A549 (cell line): Measurements from ENCODE around the gene KRTAP3-3. TPM values are rescaled to one million over a fixed set of nuclear protein-coding genes. Genes with fewer than 3 reads are reported as not detected.

Source experiments
- ATAC-seq, 2 experiments: fragments of 200-7000 bp in 1 of 2; fragments of >200 bp in 1 of 2; cut with Nextera tagmentation in 1 of 2; cut with Tn5 transposase in 1 of 2; 3 replicates each; pipeline versions ENCODE4 v1.8.0 to v1.9.1; 2018 to 2020; ENCODE audit warnings: mild to moderate bottlenecking in 1 of 2, moderate library complexity in 1 of 2
- CTCF ChIA-PET: fragments of 300-600 bp; sonication (Branson Sonifier 250); formaldehyde crosslinking; extraction: SDS; loops from one replicate; lab custom pipeline; 2021; ENCODE audit warnings: antibody characterized with exemption, inconsistent platforms; lab: Yijun Ruan, JAX
- POLR2A ChIA-PET: fragments of 350-600 bp; formaldehyde crosslinking; extraction: SDS; loops from one replicate; lab custom pipeline; 2021; ENCODE audit warnings: antibody characterized with exemption, inconsistent platforms; lab: Yijun Ruan, JAX
- DNase-seq, 2 experiments: peaks; one replicate each; pipeline versions ENCODE4 v3.0.0 to v3.0.0-alpha.2; 2011 to 2016; ENCODE audit warnings: low read depth in 1 of 2, low spot score in 1 of 2
- FAIRE-seq: peaks from 2 replicates; lab custom pipeline; 2011; peaks lifted over from hg19 to GRCh38; lab: Jason Lieb, UNC
- H3K27ac ChIP-seq, 2 experiments: fragments of >200 bp; sonication (Bioruptor Twin); formaldehyde crosslinking; 3 replicates each; pipeline ENCODE4 v1.5.1; 2016 to 2017
- H3K4me1 ChIP-seq: fragments of >200 bp; sonication (Bioruptor Twin); formaldehyde crosslinking; 3 replicates; pipeline ENCODE4 v1.6.1; 2016
- H3K4me2 ChIP-seq: fragments of >200 bp; sonication (Bioruptor Twin); formaldehyde crosslinking; 3 replicates; pipeline ENCODE4 v1.6.1; 2016
- H3K4me3 ChIP-seq: fragments of >200 bp; sonication (Bioruptor Twin); formaldehyde crosslinking; 3 replicates; pipeline ENCODE4 v1.5.1; 2016
- H3K9me3 ChIP-seq: fragments of >200 bp; sonication (Bioruptor Twin); formaldehyde crosslinking; 3 replicates; pipeline ENCODE4 v1.6.1; 2016
- ATOH8 ChIP-seq: fragments of 250-450 bp; sonication (Bioruptor Pico); IDR thresholded peaks from 2 replicates; pipeline ENCODE4 v1.5.0; 2020; ENCODE audit warnings: low read depth, mild to moderate bottlenecking, moderate library complexity
- CBX2 ChIP-seq: fragments of 200-600 bp; sonication (generic); IDR thresholded peaks from 2 replicates; pipeline ENCODE4 v1.6.1; 2016; ENCODE audit warnings: low read depth, mild to moderate bottlenecking, borderline replicate concordance
- CBX8 ChIP-seq: fragments of 200-600 bp; sonication (generic); IDR thresholded peaks from 2 replicates; pipeline ENCODE4 v1.6.1; 2016
- E2F6 ChIP-seq: IDR thresholded peaks from 2 replicates; pipeline ENCODE4 v1.6.1; 2012; ENCODE audit warnings: low read depth, borderline replicate concordance
- EHF ChIP-seq: fragments of 250-450 bp; sonication (Bioruptor Pico); IDR thresholded peaks from 2 replicates; pipeline ENCODE4 v1.5.0; 2020; ENCODE audit warnings: mild to moderate bottlenecking
- EHMT2 ChIP-seq: fragments of 200-600 bp; sonication (generic); IDR thresholded peaks from 2 replicates; pipeline ENCODE4 v1.6.1; 2016; ENCODE audit warnings: antibody characterized with exemption, low read depth, mild to moderate bottlenecking, moderate library complexity
- ELK1 ChIP-seq: fragments of 150-350 bp; IDR thresholded peaks from 2 replicates; pipeline ENCODE4 v1.6.1; 2014; ENCODE audit warnings: low read depth, mild to moderate bottlenecking, low read length
- EP300 ChIP-seq, 2 experiments: fragments of >200 bp; sonication (Bioruptor Twin); formaldehyde crosslinking; IDR thresholded peaks; 2 replicates in 1 of 2; 3 replicates in 1 of 2; pipeline ENCODE4 v1.6.1; 2016 to 2017
- GATA3 ChIP-seq: IDR thresholded peaks from 2 replicates; pipeline ENCODE4 v1.6.1; 2012; ENCODE audit warnings: borderline replicate concordance
- HES2 ChIP-seq: fragments of >200 bp; sonication (Bioruptor Twin); formaldehyde crosslinking; IDR thresholded peaks from 2 replicates; pipeline ENCODE4 v1.6.1; 2016
- HEYL ChIP-seq: fragments of 250-450 bp; sonication (Bioruptor Pico); IDR thresholded peaks from 2 replicates; pipeline ENCODE4 v1.8.0; 2021; ENCODE audit warnings: mild to moderate bottlenecking, moderate library complexity
- HMGXB4 ChIP-seq: fragments of 250-450 bp; sonication (Bioruptor Pico); IDR thresholded peaks from 2 replicates; pipeline ENCODE4 v1.5.0; 2021; ENCODE audit warnings: mild to moderate bottlenecking, moderate library complexity, borderline replicate concordance
- JUN ChIP-seq, 2 experiments: fragments of >200 bp; sonication (Bioruptor Twin); formaldehyde crosslinking; IDR thresholded peaks; 2 replicates in 1 of 2; 3 replicates in 1 of 2; pipeline ENCODE4 v1.6.1; 2016 to 2017
- JUNB ChIP-seq: fragments of >200 bp; sonication (Bioruptor Twin); formaldehyde crosslinking; IDR thresholded peaks from 2 replicates; pipeline ENCODE4 v1.6.1; 2016
- KDM5A ChIP-seq: fragments of 200-600 bp; sonication (generic); IDR thresholded peaks from 2 replicates; pipeline ENCODE4 v1.6.1; 2016; ENCODE audit warnings: antibody characterized with exemption, mild to moderate bottlenecking
- MAFK ChIP-seq: fragments of 450-650 bp; IDR thresholded peaks from 2 replicates; pipeline ENCODE4 v1.6.1; 2014; ENCODE audit not compliant: partially characterized antibody
- MAX ChIP-seq: IDR thresholded peaks from 2 replicates; pipeline ENCODE4 v1.6.1; 2012
- NFE2L2 ChIP-seq: fragments of 150-350 bp; conservative IDR thresholded peaks from 2 replicates; pipeline ENCODE4 v1.6.1; 2014; ENCODE audit warnings: low read length
- NR3C1 ChIP-seq: fragments of >200 bp; sonication (Bioruptor Twin); formaldehyde crosslinking; IDR thresholded peaks from 3 replicates; pipeline ENCODE4 v1.6.1; 2017
- PHF8 ChIP-seq: fragments of 200-600 bp; sonication (generic); IDR thresholded peaks from 2 replicates; pipeline ENCODE4 v1.6.1; 2016; ENCODE audit warnings: low read depth, mild to moderate bottlenecking, antibody characterized with exemption, moderate library complexity, borderline replicate concordance
- POLR2A ChIP-seq: IDR thresholded peaks from 2 replicates; pipeline ENCODE4 v1.6.1; 2012; ENCODE audit warnings: mild to moderate bottlenecking, low read length
- RAD21 ChIP-seq, 2 experiments: fragments of >200 bp in 1 of 2; sonication (Bioruptor Twin) in 1 of 2; formaldehyde crosslinking in 1 of 2; IDR thresholded peaks in 1 of 2; conservative IDR thresholded peaks in 1 of 2; 2 replicates in 1 of 2; 3 replicates in 1 of 2; pipeline ENCODE4 v1.6.1; 2012 to 2018; ENCODE audit warnings: inconsistent platforms in 1 of 2
- RCOR1 ChIP-seq: fragments of 150-350 bp; IDR thresholded peaks from 2 replicates; pipeline ENCODE4 v1.6.1; 2014; ENCODE audit warnings: antibody characterized with exemption, low read length, low read depth
- RNF2 ChIP-seq: fragments of 200-600 bp; sonication (generic); IDR thresholded peaks from 2 replicates; pipeline ENCODE4 v1.6.1; 2016; ENCODE audit warnings: low read depth, mild to moderate bottlenecking, antibody characterized with exemption, moderate library complexity, borderline replicate concordance
- ZFP36 ChIP-seq: fragments of 450-650 bp; IDR thresholded peaks from 2 replicates; pipeline ENCODE4 v1.6.1; 2014; ENCODE audit warnings: borderline replicate concordance; ENCODE audit not compliant: partially characterized antibody
- WGBS: methylation state at CpG from one replicate; pipeline ENCODE4 v1.1.6; 2017; ENCODE audit errors: missing lambda C conversion rate; 5-methylcytosine and 5-hydroxymethylcytosine counted together
- polyA plus RNA-seq, 4 experiments: library from polyadenylated mRNA; depleted of rRNA in 3 of 4; stranded (reverse); fragments of >200 nt; fragmentation: RNase III in 1 of 4; extraction: RNeasy Plus Mini Kit Qiagen cat#74134 plus additional on column Dnase treatment in 1 of 4; gene quantifications; 2 replicates in 3 of 4; 3 replicates in 1 of 4; pipeline ENCODE4 v1.2.3, GENCODE V29; 2011 to 2017
- small RNA-seq, 6 experiments: library from RNA; depleted of rRNA; stranded (forward); fragments of <200 nt; gene quantifications; one replicate each; pipeline ENCODE3, GENCODE V24; 2012

Gene KRTAP3-3
- polyA plus RNA-seq, 2 of the 4 experiments (the other 2 are of a cell fraction), result not detected

GRCh38 chr17:40945414-40945813 lies 48.5 kb downstream of the KRTAP3-3 start:
- DNase-seq, result no peak
- no peak overlapping the region for H3K4me3 ChIP-seq
- POLR2A ChIA-PET, result no interaction called here
- no peak overlapping the region for H3K4me2 ChIP-seq
- WGBS, result 83% methylated on average over 6 of the region's 6 CpGs
- CTCF ChIA-PET, result no interaction called here
- ATAC-seq, result no peak
- H3K27ac ChIP-seq, result no peak overlapping the region
- no peaks in the 10 kb centered on the region for H3K9me3 ChIP-seq
- no peak for FAIRE-seq
- 0 out of 3 replicates have a peak, but pooled peaks cover 5% of the 10 kb centered on the region for H3K4me1 ChIP-seq
- TF ChIP-seq KDM5A, result no peak
- TF ChIP-seq POLR2A, result no peak
- no peak for TF ChIP-seq JUNB
- no peak for TF ChIP-seq GATA3
- no peak for TF ChIP-seq ZFP36
- TF ChIP-seq E2F6, result no peak
- TF ChIP-seq RNF2, result no peak
- no peak for TF ChIP-seq JUN (IDR thresholded peaks at IDR 0.05)
- no peak for TF ChIP-seq HMGXB4 (CRISPR knock-in tag)
- TF ChIP-seq EHMT2, result no peak
- TF ChIP-seq HEYL (CRISPR knock-in tag), result no peak
- no peak for TF ChIP-seq NR3C1
- no peak for TF ChIP-seq HES2
- no peak for TF ChIP-seq CBX2

- no peak for ATAC-seq
- CTCF ChIA-PET, result interaction anchor here (0.8 to 1.0 kb wide), 4 partner anchors 11 to 718 kb away, joined by 3 to 7 read pairs (median 3); no protein-coding TSS in a partner anchor
These were observed 49.4 kb downstream of the KRTAP3-3 start for GRCh38 chr17:40944531-40944930.

More at GRCh38 chr17:40944531-40944930, 49.4 kb downstream of the KRTAP3-3 start:
- 5% methylated on average over 1 of the region's 1 CpG for WGBS
- no peaks in the 10 kb centered on the region for H3K9me3 ChIP-seq
- 0 out of 3 replicates have a peak, but pooled peaks cover 3% of the 10 kb centered on the region for H3K4me1 ChIP-seq
- no peak overlapping the region for H3K4me2 ChIP-seq
- POLR2A ChIA-PET, result no interaction called here
- DNase-seq, result no peak
- no peak overlapping the region for H3K27ac ChIP-seq
- no peak overlapping the region for H3K4me3 ChIP-seq
- peak; percentile 65 for FAIRE-seq
- TF ChIP-seq EHF (CRISPR knock-in tag) (no peak), EP300 (IDR thresholded peaks at IDR 0.05) (no peak), MAX (no peak), RAD21 (conservative IDR thresholded peaks at IDR 0.05 in 1 of 2, IDR thresholded peaks at IDR 0.05 in 1 of 2) (no peak), ELK1 (no peak), NFE2L2 (no peak), RCOR1 (no peak), PHF8 (no peak), CBX8 (no peak), ATOH8 (CRISPR knock-in tag) (no peak), MAFK (no peak)

Small RNA genes lying within 50 kb of the gene (small RNA-seq; reads per million reads assigned to genes)
- 0 reads per million in 6 experiments for gene KRTAP3-4P

Other genes with a start within 250 kb of the KRTAP3-3 start
Only the 30 nearest of the 36 such genes appear.
- not detected in 2 replicates for gene KRT28, start 194.2 kb downstream of the KRTAP3-3 start, polyA plus RNA-seq (2011; rRNA removed)
- not detected in 3 replicates for gene KRT28, start 194.2 kb downstream of the KRTAP3-3 start, polyA plus RNA-seq (2017; fragmentation: RNase III; extraction: RNeasy Plus Mini Kit Qiagen cat#74134 plus additional on column Dnase treatment)
- gene KRT10, start 171.6 kb downstream of the KRTAP3-3 start, polyA plus RNA-seq (2011; rRNA removed), result 59.8 and 89.8 TPM in 2 replicates
- gene KRT10, start 171.6 kb downstream of the KRTAP3-3 start, polyA plus RNA-seq (2017; fragmentation: RNase III; extraction: RNeasy Plus Mini Kit Qiagen cat#74134 plus additional on column Dnase treatment), result 89.1 to 96.2 TPM (median 95.9 TPM) in 3 replicates
- gene KRT12, start 126.9 kb downstream of the KRTAP3-3 start, polyA plus RNA-seq (2011; rRNA removed), result not detected in 2 replicates
- gene KRT12, start 126.9 kb downstream of the KRTAP3-3 start, polyA plus RNA-seq (2017; fragmentation: RNase III; extraction: RNeasy Plus Mini Kit Qiagen cat#74134 plus additional on column Dnase treatment), result not detected in 3 replicates
- gene KRT20, start 108.9 kb downstream of the KRTAP3-3 start, polyA plus RNA-seq (2011; rRNA removed), result 0.28 and 0.34 TPM in 2 replicates
- gene KRT20, start 108.9 kb downstream of the KRTAP3-3 start, polyA plus RNA-seq (2017; fragmentation: RNase III; extraction: RNeasy Plus Mini Kit Qiagen cat#74134 plus additional on column Dnase treatment), result not detected in 3 replicates
- gene KRT23, start 56.5 kb downstream of the KRTAP3-3 start, polyA plus RNA-seq (2011; rRNA removed), result not detected in 2 replicates
- gene KRT23, start 56.5 kb downstream of the KRTAP3-3 start, polyA plus RNA-seq (2017; fragmentation: RNase III; extraction: RNeasy Plus Mini Kit Qiagen cat#74134 plus additional on column Dnase treatment), result not detected in 3 replicates
- gene KRT39, start 27.2 kb downstream of the KRTAP3-3 start, polyA plus RNA-seq (2011; rRNA removed), result not detected in 2 replicates
- gene KRT39, start 27.2 kb downstream of the KRTAP3-3 start, polyA plus RNA-seq (2017; fragmentation: RNase III; extraction: RNeasy Plus Mini Kit Qiagen cat#74134 plus additional on column Dnase treatment), result not detected in 3 replicates
- gene KRT40, start 9.8 kb downstream of the KRTAP3-3 start, polyA plus RNA-seq (2011; rRNA removed), result not detected in 2 replicates
- gene KRT40, start 9.8 kb downstream of the KRTAP3-3 start, polyA plus RNA-seq (2017; fragmentation: RNase III; extraction: RNeasy Plus Mini Kit Qiagen cat#74134 plus additional on column Dnase treatment), result not detected in 3 replicates
- not detected in 2 replicates for gene KRTAP3-2, start 5.7 kb upstream of the KRTAP3-3 start, polyA plus RNA-seq (2011; rRNA removed)
- not detected in 3 replicates for gene KRTAP3-2, start 5.7 kb upstream of the KRTAP3-3 start, polyA plus RNA-seq (2017; fragmentation: RNase III; extraction: RNeasy Plus Mini Kit Qiagen cat#74134 plus additional on column Dnase treatment)
- not detected in 2 replicates for gene KRTAP3-1, start 15.0 kb upstream of the KRTAP3-3 start, polyA plus RNA-seq (2011; rRNA removed)
- not detected in 3 replicates for gene KRTAP3-1, start 15.0 kb upstream of the KRTAP3-3 start, polyA plus RNA-seq (2017; fragmentation: RNase III; extraction: RNeasy Plus Mini Kit Qiagen cat#74134 plus additional on column Dnase treatment)
- not detected in 2 replicates for gene KRTAP1-5, start 33.0 kb upstream of the KRTAP3-3 start, polyA plus RNA-seq (2011; rRNA removed)
- not detected in 3 replicates for gene KRTAP1-5, start 33.0 kb upstream of the KRTAP3-3 start, polyA plus RNA-seq (2017; fragmentation: RNase III; extraction: RNeasy Plus Mini Kit Qiagen cat#74134 plus additional on column Dnase treatment)
- not detected in 2 replicates for gene KRTAP1-4, start 36.0 kb upstream of the KRTAP3-3 start, polyA plus RNA-seq (2011; rRNA removed)
- gene KRTAP1-4, start 36.0 kb upstream of the KRTAP3-3 start, polyA plus RNA-seq (2017; fragmentation: RNase III; extraction: RNeasy Plus Mini Kit Qiagen cat#74134 plus additional on column Dnase treatment), result not detected in 3 replicates
- not detected in 2 replicates for gene KRTAP1-3, start 40.7 kb upstream of the KRTAP3-3 start, polyA plus RNA-seq (2011; rRNA removed)
- gene KRTAP1-3, start 40.7 kb upstream of the KRTAP3-3 start, polyA plus RNA-seq (2017; fragmentation: RNase III; extraction: RNeasy Plus Mini Kit Qiagen cat#74134 plus additional on column Dnase treatment), result not detected in 3 replicates
- not detected in 2 replicates for gene KRTAP1-1, start 47.3 kb upstream of the KRTAP3-3 start, polyA plus RNA-seq (2011; rRNA removed)
- not detected in 3 replicates for gene KRTAP1-1, start 47.3 kb upstream of the KRTAP3-3 start, polyA plus RNA-seq (2017; fragmentation: RNase III; extraction: RNeasy Plus Mini Kit Qiagen cat#74134 plus additional on column Dnase treatment)
- gene KRTAP2-1, start 53.2 kb upstream of the KRTAP3-3 start, polyA plus RNA-seq (2011; rRNA removed), result not detected in 2 replicates
- not detected in 3 replicates for gene KRTAP2-1, start 53.2 kb upstream of the KRTAP3-3 start, polyA plus RNA-seq (2017; fragmentation: RNase III; extraction: RNeasy Plus Mini Kit Qiagen cat#74134 plus additional on column Dnase treatment)
- not detected in 2 replicates for gene KRTAP2-2, start 61.1 kb upstream of the KRTAP3-3 start, polyA plus RNA-seq (2011; rRNA removed)
- not detected in 3 replicates for gene KRTAP2-2, start 61.1 kb upstream of the KRTAP3-3 start, polyA plus RNA-seq (2017; fragmentation: RNase III; extraction: RNeasy Plus Mini Kit Qiagen cat#74134 plus additional on column Dnase treatment)
- not detected in 2 replicates for gene KRTAP2-3, start 66.0 kb upstream of the KRTAP3-3 start, polyA plus RNA-seq (2011; rRNA removed)
- gene KRTAP2-3, start 66.0 kb upstream of the KRTAP3-3 start, polyA plus RNA-seq (2017; fragmentation: RNase III; extraction: RNeasy Plus Mini Kit Qiagen cat#74134 plus additional on column Dnase treatment), result 0.10 TPM in 1 of 3 replicates, not detected in the others
- gene KRTAP2-4, start 71.7 kb upstream of the KRTAP3-3 start, polyA plus RNA-seq (2011; rRNA removed), result not detected in 2 replicates
- not detected in 3 replicates for gene KRTAP2-4, start 71.7 kb upstream of the KRTAP3-3 start, polyA plus RNA-seq (2017; fragmentation: RNase III; extraction: RNeasy Plus Mini Kit Qiagen cat#74134 plus additional on column Dnase treatment)
- not detected in 2 replicates for gene KRTAP4-7, start 90.0 kb upstream of the KRTAP3-3 start, polyA plus RNA-seq (2011; rRNA removed)
- gene KRTAP4-7, start 90.0 kb upstream of the KRTAP3-3 start, polyA plus RNA-seq (2017; fragmentation: RNase III; extraction: RNeasy Plus Mini Kit Qiagen cat#74134 plus additional on column Dnase treatment), result not detected in 3 replicates
- not detected in 2 replicates for gene KRTAP4-8, start 104.0 kb upstream of the KRTAP3-3 start, polyA plus RNA-seq (2011; rRNA removed)
- not detected in 3 replicates for gene KRTAP4-8, start 104.0 kb upstream of the KRTAP3-3 start, polyA plus RNA-seq (2017; fragmentation: RNase III; extraction: RNeasy Plus Mini Kit Qiagen cat#74134 plus additional on column Dnase treatment)
- not detected in 2 replicates for gene KRTAP4-16, start 108.0 kb upstream of the KRTAP3-3 start, polyA plus RNA-seq (2011; rRNA removed)
- not detected in 3 replicates for gene KRTAP4-16, start 108.0 kb upstream of the KRTAP3-3 start, polyA plus RNA-seq (2017; fragmentation: RNase III; extraction: RNeasy Plus Mini Kit Qiagen cat#74134 plus additional on column Dnase treatment)
- gene KRTAP4-9, start 111.2 kb upstream of the KRTAP3-3 start, polyA plus RNA-seq (2011; rRNA removed), result not detected in 2 replicates
- not detected in 3 replicates for gene KRTAP4-9, start 111.2 kb upstream of the KRTAP3-3 start, polyA plus RNA-seq (2017; fragmentation: RNase III; extraction: RNeasy Plus Mini Kit Qiagen cat#74134 plus additional on column Dnase treatment)
- gene KRTAP4-11, start 124.2 kb upstream of the KRTAP3-3 start, polyA plus RNA-seq (2011; rRNA removed), result not detected in 2 replicates
- gene KRTAP4-11, start 124.2 kb upstream of the KRTAP3-3 start, polyA plus RNA-seq (2017; fragmentation: RNase III; extraction: RNeasy Plus Mini Kit Qiagen cat#74134 plus additional on column Dnase treatment), result not detected in 3 replicates
- gene KRTAP4-12, start 130.0 kb upstream of the KRTAP3-3 start, polyA plus RNA-seq (2011; rRNA removed), result not detected in 2 replicates
- not detected in 3 replicates for gene KRTAP4-12, start 130.0 kb upstream of the KRTAP3-3 start, polyA plus RNA-seq (2017; fragmentation: RNase III; extraction: RNeasy Plus Mini Kit Qiagen cat#74134 plus additional on column Dnase treatment)
- gene KRTAP4-6, start 146.4 kb upstream of the KRTAP3-3 start, polyA plus RNA-seq (2011; rRNA removed), result not detected in 2 replicates
- gene KRTAP4-6, start 146.4 kb upstream of the KRTAP3-3 start, polyA plus RNA-seq (2017; fragmentation: RNase III; extraction: RNeasy Plus Mini Kit Qiagen cat#74134 plus additional on column Dnase treatment), result not detected in 3 replicates
- not detected in 2 replicates for gene KRTAP4-5, start 155.7 kb upstream of the KRTAP3-3 start, polyA plus RNA-seq (2011; rRNA removed)
- gene KRTAP4-5, start 155.7 kb upstream of the KRTAP3-3 start, polyA plus RNA-seq (2017; fragmentation: RNase III; extraction: RNeasy Plus Mini Kit Qiagen cat#74134 plus additional on column Dnase treatment), result not detected in 3 replicates
- gene KRTAP4-4, start 166.6 kb upstream of the KRTAP3-3 start, polyA plus RNA-seq (2011; rRNA removed), result not detected in 2 replicates
- gene KRTAP4-4, start 166.6 kb upstream of the KRTAP3-3 start, polyA plus RNA-seq (2017; fragmentation: RNase III; extraction: RNeasy Plus Mini Kit Qiagen cat#74134 plus additional on column Dnase treatment), result not detected in 3 replicates
- gene KRTAP4-3, start 174.1 kb upstream of the KRTAP3-3 start, polyA plus RNA-seq (2011; rRNA removed), result not detected in 2 replicates
- not detected in 3 replicates for gene KRTAP4-3, start 174.1 kb upstream of the KRTAP3-3 start, polyA plus RNA-seq (2017; fragmentation: RNase III; extraction: RNeasy Plus Mini Kit Qiagen cat#74134 plus additional on column Dnase treatment)
- gene KRTAP4-2, start 184.1 kb upstream of the KRTAP3-3 start, polyA plus RNA-seq (2011; rRNA removed), result not detected in 2 replicates
- not detected in 3 replicates for gene KRTAP4-2, start 184.1 kb upstream of the KRTAP3-3 start, polyA plus RNA-seq (2017; fragmentation: RNase III; extraction: RNeasy Plus Mini Kit Qiagen cat#74134 plus additional on column Dnase treatment)
- gene KRTAP4-1, start 190.7 kb upstream of the KRTAP3-3 start, polyA plus RNA-seq (2011; rRNA removed), result 0.32 TPM in 2 replicates
- 0.12 TPM in 2 of 3 replicates, not detected in the other for gene KRTAP4-1, start 190.7 kb upstream of the KRTAP3-3 start, polyA plus RNA-seq (2017; fragmentation: RNase III; extraction: RNeasy Plus Mini Kit Qiagen cat#74134 plus additional on column Dnase treatment)
- gene KRTAP9-1, start 195.7 kb upstream of the KRTAP3-3 start, polyA plus RNA-seq (2011; rRNA removed), result not detected in 2 replicates
- not detected in 3 replicates for gene KRTAP9-1, start 195.7 kb upstream of the KRTAP3-3 start, polyA plus RNA-seq (2017; fragmentation: RNase III; extraction: RNeasy Plus Mini Kit Qiagen cat#74134 plus additional on column Dnase treatment)